ENCODE results near the gene STK24. TPM values are rescaled to one million over a fixed set of nuclear protein-coding genes. Genes with fewer than 3 reads are reported as not detected.

Gene STK24
- total and polyA plus RNA-seq, 2 of the 8 experiments (the other 6 are each of a cell fraction or from before 2014, with no cell fraction given): 62.8 to 143 TPM

DNA sequence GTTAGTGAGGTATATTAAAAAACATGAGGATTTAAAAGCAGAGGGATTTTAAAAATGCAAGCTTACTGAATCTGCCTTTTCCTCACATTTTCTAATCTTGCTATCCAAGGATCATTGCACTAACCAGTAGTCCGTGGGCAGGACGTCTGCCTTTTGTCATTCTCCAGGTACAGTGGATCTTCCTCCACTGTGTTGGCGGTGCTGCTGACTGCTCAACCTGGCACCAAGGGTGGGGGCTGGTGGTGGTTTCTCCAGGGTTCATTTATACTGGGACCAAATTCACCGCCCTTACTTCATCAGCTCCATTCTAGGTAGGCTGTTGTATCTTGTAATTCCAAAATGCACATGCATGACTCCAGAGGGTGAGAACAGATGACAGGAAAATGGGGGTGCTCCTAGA lies 169.3 kb downstream of the STK24 start:
- Histone ChIP-seq H3K27ac (ENCODE audit: low read depth, low read length) (no peak overlapping the region), H3K9me3 (ENCODE audit: insufficient read depth in 2 of 2, low read depth in 1 of 2, low read length in 1 of 2) (no peaks in the 10 kb centered on the region), H4K20me1 (replicated peaks in 1 of 2; ENCODE audit: control insufficient read depth in 1 of 2, insufficient read depth in 2 of 2, low read length in 2 of 2) (no peaks in the 10 kb centered on the region), H2BK12ac (ENCODE audit: low read depth, low read length) (no peak overlapping the region), H3K4me2 (ENCODE audit: insufficient read depth in 1 of 2, low read depth in 2 of 2, low read length in 2 of 2) (no peak overlapping the region), H3K56ac (replicated peaks; ENCODE audit: insufficient read length, low read depth, low read length) (no peak overlapping the region), H3K79me1 (ENCODE audit: low read depth, low read length) (no peaks in the 10 kb centered on the region), H3K27me3 (replicated peaks in 1 of 4; ENCODE audit: control insufficient read depth in 3 of 4, extremely low read depth in 1 of 4, insufficient read depth in 3 of 4, low read length in 3 of 4) (no peaks in the 10 kb centered on the region), H2AK5ac (ENCODE audit: low read depth, low read length) (no peak overlapping the region), H3K4me3 (ENCODE audit: extremely low read depth in 1 of 4, insufficient read depth in 2 of 4, low read depth in 3 of 4, low read length in 4 of 4) (no peak overlapping the region), H3K4ac (replicated peaks; ENCODE audit: insufficient read length, low read depth, low read length) (no peak overlapping the region), H4K91ac (replicated peaks; ENCODE audit: insufficient read length, low read length) (no peak overlapping the region), H3K23ac (ENCODE audit: insufficient read length) (no peak overlapping the region), H3K9ac (replicated peaks in 1 of 4; ENCODE audit: extremely low read depth in 1 of 4, low read depth in 3 of 4, low read length in 3 of 4) (no peak overlapping the region), H2BK20ac (ENCODE audit: low read length) (no peak overlapping the region), H3K79me2 (ENCODE audit: control insufficient read depth in 1 of 2, insufficient read depth in 2 of 2, low read length in 2 of 2) (no peaks in the 10 kb centered on the region), H3K14ac (ENCODE audit: insufficient read length) (no peak overlapping the region), H4K8ac (ENCODE audit: extremely low read depth, insufficient read depth, low read length) (no peak overlapping the region), H3K4me1 (replicated peaks in 1 of 4; ENCODE audit: control insufficient read depth in 3 of 4, insufficient read depth in 4 of 4, low read length in 3 of 4) (no peaks in the 10 kb centered on the region), H2BK5ac (ENCODE audit: low read depth, low read length) (no peak overlapping the region), H3K23me2 (ENCODE audit: low read depth, low read length) (no peaks in the 10 kb centered on the region), H3K18ac (ENCODE audit: extremely low read depth, low read length) (no peak overlapping the region), H2BK120ac (replicated peaks; ENCODE audit: low read depth, low read length) (no peak overlapping the region), H3K36me3 (ENCODE audit: control insufficient read depth in 2 of 4, insufficient read depth in 4 of 4, low read length in 3 of 4) (peaks cover 0 to 10% (median 2%) of the 10 kb centered on the region in 4 experiments; a peak in 3 of 8 replicates), H4K5ac (ENCODE audit: insufficient read length, low read depth, low read length) (no peak overlapping the region), H2AFZ (ENCODE audit: low read length) (no peak overlapping the region), H2BK15ac (ENCODE audit: low read length) (no peak overlapping the region)
- ChIA-PET CTCF (ENCODE audit: partially characterized antibody) (interaction anchor here (0.5 to 2.0 kb wide), 2 partner anchors 11 to 219 kb away, joined by 3 to 7 read pairs; no protein-coding TSS in a partner anchor), POLR2A (ENCODE audit: partially characterized antibody) (no interaction called here)
- DNase-seq (ENCODE audit: low read depth in 1 of 2, low spot score in 2 of 2): no peak
- 92% methylated on average over 4 of the region's 4 CpGs; no CpG with 5 or more reads in 1 of the 2 experiments for WGBS, 2 experiments (ENCODE audit: extremely low coverage in 1 of 2, insufficient coverage in 1 of 2, insufficient read length in 1 of 2, insufficient replicate concordance in 2 of 2, low coverage in 1 of 2, low lambda C conversion rate in 2 of 2, missing lambda C conversion rate in 1 of 2)
- TF ChIP-seq CTCF (IDR thresholded peaks at IDR 0.05; ENCODE audit: control extremely low read depth in 1 of 3, insufficient read depth in 1 of 3, low read depth in 1 of 3, low read length in 3 of 3): no peak
- TF ChIP-seq MAFK (IDR thresholded peaks at IDR 0.05; ENCODE audit: low read depth, low read length): no peak
- no peak for TF ChIP-seq JUN (IDR thresholded peaks at IDR 0.05; ENCODE audit: low read depth, low read length)
- no peak for TF ChIP-seq NANOG (IDR thresholded peaks at IDR 0.05; ENCODE audit: insufficient read depth, low read depth, low read length, poor library complexity, severe bottlenecking)
- no peak for TF ChIP-seq BACH1 (IDR thresholded peaks at IDR 0.05; ENCODE audit: low read length)
- no peak for TF ChIP-seq KDM1A (IDR thresholded peaks at IDR 0.05; ENCODE audit: borderline replicate concordance, low read length)
- no peak for TF ChIP-seq CTBP2 (IDR thresholded peaks at IDR 0.05; ENCODE audit: borderline replicate concordance, insufficient read depth, insufficient read length, low read length)
- TF ChIP-seq FOSL1 (IDR thresholded peaks at IDR 0.05; ENCODE audit: insufficient read depth, low read depth, low read length): no peak
- TF ChIP-seq HDAC2 (IDR thresholded peaks at IDR 0.05; ENCODE audit: borderline replicate concordance in 1 of 2, low read depth in 2 of 2, low read length in 2 of 2): no peak
- no peak for TF ChIP-seq TAF7 (optimal IDR thresholded peaks at IDR 0.05; ENCODE audit: borderline replicate concordance, low read depth, low read length)
- TF ChIP-seq KDM4A (IDR thresholded peaks at IDR 0.05; ENCODE audit: low read depth, low read length, severe bottlenecking): no peak
- FAIRE-seq: no peak
